K562 (cell line): ENCODE data around the gene COL4A2. TPM values are rescaled to one million over a fixed set of nuclear protein-coding genes. Genes with fewer than 3 reads are reported as not detected.

Source experiments
- ARID3B ChIP-seq: fragments of 250-450 bp; sonication (Bioruptor Pico); IDR thresholded peaks from 2 replicates; pipeline ENCODE4 v1.4.0; 2020; ENCODE audit warnings: borderline replicate concordance
- CUX1 ChIP-seq: fragments of 200-800 bp; sonication (Bioruptor generic); IDR thresholded peaks from 2 replicates; pipeline ENCODE4 v1.6.1; 2016; ENCODE audit warnings: missing genetic modification characterization, missing compliant biosample characterization
- FOXP1 ChIP-seq: sonication (generic); formaldehyde crosslinking; IDR thresholded peaks from 2 replicates; pipeline ENCODE4 v1.8.0; 2022; ENCODE audit warnings: mild to moderate bottlenecking, missing genetic modification reagents
- KAT7 ChIP-seq: sonication (generic); formaldehyde crosslinking; IDR thresholded peaks from 2 replicates; pipeline ENCODE4 v1.8.0; 2022; ENCODE audit warnings: missing genetic modification reagents, mild to moderate bottlenecking, borderline replicate concordance
- KDM5B ChIP-seq: fragments of 200-600 bp; sonication (generic); IDR thresholded peaks from 2 replicates; pipeline ENCODE4 v1.6.1; 2012; ENCODE audit warnings: low read depth, mild to moderate bottlenecking, moderate library complexity, low read length, control low read depth, inconsistent platforms; ENCODE audit not compliant: insufficient replicate concordance
- MEF2A ChIP-seq: IDR thresholded peaks from 2 replicates; pipeline ENCODE4 v1.6.1; 2011; ENCODE audit warnings: low read depth, mild to moderate bottlenecking, low read length, moderate library complexity; ENCODE audit not compliant: control insufficient read depth
- RB1 ChIP-seq: fragments of 450-650 bp; IDR thresholded peaks from 2 replicates; pipeline ENCODE4 v1.6.1; 2017; ENCODE audit warnings: low read depth, mild to moderate bottlenecking
- RBM39 ChIP-seq: fragments of 200-400 bp; formaldehyde crosslinking; optimal IDR thresholded peaks from 2 replicates; pipeline ENCODE3; 2018; ENCODE audit warnings: low read depth, low read length
- RFX5 ChIP-seq: IDR thresholded peaks from 2 replicates; pipeline ENCODE4 v1.6.1; 2011; ENCODE audit warnings: low read depth, mild to moderate bottlenecking, improper control_type of control experiment, low read length
- SIX5 ChIP-seq, 2 experiments: IDR thresholded peaks; 2 replicates each; pipeline ENCODE4 v1.6.1; 2011; ENCODE audit warnings: low read length in 2 of 2, borderline replicate concordance in 1 of 2, low read depth in 1 of 2, mild to moderate bottlenecking in 1 of 2, moderate library complexity in 1 of 2; ENCODE audit not compliant: insufficient read depth in 1 of 2
- TAF15 ChIP-seq: fragments of 200-400 bp; formaldehyde crosslinking; IDR thresholded peaks from 2 replicates; pipeline ENCODE4 v1.6.1; 2017; ENCODE audit warnings: mild to moderate bottlenecking, low read depth, low read length, moderate library complexity
- XRCC4 ChIP-seq: IDR thresholded peaks from one replicate; pipeline ENCODE4 v1.6.1; 2011; ENCODE audit not compliant: insufficient read depth, insufficient read length; ENCODE audit errors: extremely low read depth
- YY1 ChIP-seq, 3 experiments: IDR thresholded peaks; 2 replicates each; pipeline ENCODE4 v1.6.1; 2011; ENCODE audit warnings: low read length in 2 of 3, mild to moderate bottlenecking in 2 of 3, moderate library complexity in 2 of 3, borderline replicate concordance in 1 of 3, control low read depth in 1 of 3, low read depth in 1 of 3; ENCODE audit not compliant: insufficient read depth in 3 of 3, insufficient replicate concordance in 2 of 3, control insufficient read depth in 1 of 3, insufficient read length in 1 of 3; ENCODE audit errors: extremely low read depth in 1 of 3
- ZBTB33 ChIP-seq: sonication (generic); formaldehyde crosslinking; IDR thresholded peaks from 2 replicates; pipeline ENCODE4 v1.8.1; 2023; ENCODE audit warnings: mild to moderate bottlenecking, missing genetic modification reagents
- ZNF165 ChIP-seq: fragments of 250-450 bp; sonication (Bioruptor Pico); IDR thresholded peaks from 2 replicates; pipeline ENCODE4 v1.4.0; 2020; ENCODE audit warnings: borderline replicate concordance
- ZNF253 ChIP-seq: fragments of 250-450 bp; sonication (Bioruptor Pico); conservative IDR thresholded peaks from 2 replicates; pipeline ENCODE4 v1.6.1; 2021; ENCODE audit warnings: mild to moderate bottlenecking
- ZSCAN32 ChIP-seq: fragments of 450-650 bp; formaldehyde crosslinking; IDR thresholded peaks from 2 replicates; pipeline ENCODE4 v1.4.0; 2020; ENCODE audit warnings: mild to moderate bottlenecking, moderate library complexity
- polyA plus RNA-seq, 8 experiments: library from polyadenylated mRNA; depleted of rRNA in 4 of 8; stranded (reverse) in 5 of 8; unstranded in 3 of 8; fragments of >200 nt; fragmentation: Nextera tagmentation in 2 of 8; fragmentation: Illumina TruSeq in 1 of 8; extraction: Ambion mirVana in 2 of 8; extraction: Trizol in 1 of 8; gene quantifications; 2 replicates each; pipeline versions ENCODE4 v1.2.1 to v1.2.3, GENCODE V29; 2011 to 2014; ENCODE audit warnings: inconsistent platforms in 1 of 8, missing spikeins in 1 of 8
- total RNA-seq, 7 experiments: library from RNA; depleted of rRNA in 6 of 7; stranded (reverse); fragments of >200 nt in 6 of 7; fragmentation: Illumina TruSeq in 2 of 7; extraction: Trizol in 2 of 7; gene quantifications; 2 replicates each; pipeline versions ENCODE4 v1.2.1 to v1.2.3, GENCODE V29; 2011 to 2021; ENCODE audit warnings: low replicate concordance in 1 of 7

COL4A2 gene
- total and polyA plus RNA-seq, 9 of the 15 experiments (the other 6 are each of a cell fraction or from before 2014, with no cell fraction given) = 0.13 to 15.2 (median 8.1) TPM

GRCh38 chr13:110509971-110510786 lies 203.1 kb downstream of the COL4A2 start (continued):
- TF ChIP-seq ZBTB33 (CRISPR knock-in tag) (peak; percentile 46; the same call in 1 of the 2 replicates), RB1 (no peak), ZNF253 (no peak), KAT7 (CRISPR knock-in tag) (0 out of 2 replicates have a peak, but pooled peaks have one; percentile 37), RFX5 (no peak), CUX1 (CRISPR knock-in tag) (0 out of 2 replicates have a peak, but pooled peaks have one; percentile 38), FOXP1 (CRISPR knock-in tag) (peak; percentile 72; the same call in 1 of the 2 replicates), RBM39 (no peak), ARID3B (CRISPR knock-in tag) (no peak), YY1 (IDR thresholded peaks at IDR 0.05; ENCODE audit: borderline replicate concordance in 1 of 3, control insufficient read depth in 1 of 3, extremely low read depth in 1 of 3, insufficient read depth in 3 of 3, insufficient read length in 1 of 3, insufficient replicate concordance in 2 of 3, low read depth in 1 of 3, low read length in 2 of 3) (no peak), KDM5B (no peak), TAF15 (no peak), SIX5 (IDR thresholded peaks at IDR 0.05; ENCODE audit: borderline replicate concordance in 1 of 2, insufficient read depth in 1 of 2, low read depth in 1 of 2, low read length in 2 of 2) (no peak), XRCC4 (no peak), ZNF165 (no peak), ZSCAN32 (CRISPR knock-in tag) (no peak), MEF2A (no peak)
